GM23248 (cell line): ENCODE data around the gene AP3S2.

ENCODE experiments used
- EZH2 ChIP-seq: fragments of 200-600 bp; sonication (generic); IDR thresholded peaks from 2 replicates; pipeline ENCODE4 v1.6.1; 2018; ENCODE audit warnings: antibody characterized with exemption, mild to moderate bottlenecking; ENCODE audit not compliant: insufficient read depth, poor library complexity, severe bottlenecking
- EZH2phosphoT487 ChIP-seq: fragments of 200-600 bp; sonication (generic); IDR thresholded peaks from 2 replicates; pipeline ENCODE4 v1.6.1; 2018; ENCODE audit warnings: antibody characterized with exemption, moderate library complexity, mild to moderate bottlenecking, low read depth; ENCODE audit not compliant: insufficient read depth

DNA sequence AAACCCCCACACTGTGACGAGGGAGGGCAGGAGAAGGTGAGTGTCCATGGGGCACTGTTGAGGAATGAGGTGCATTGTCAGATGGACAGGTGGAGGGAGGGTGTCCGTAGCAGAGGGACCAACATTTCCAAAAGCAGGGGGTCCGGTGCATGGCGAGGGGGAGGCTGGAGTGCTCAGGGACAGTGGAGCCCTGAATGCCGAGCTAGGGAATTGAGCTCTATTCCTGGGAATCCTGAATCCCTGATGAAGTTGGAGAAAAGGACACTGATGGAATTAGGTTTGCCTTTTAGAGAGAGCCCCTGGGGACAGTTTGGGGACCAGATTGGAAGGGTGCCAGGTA lies 71.2 kb downstream of the AP3S2 start:
- TF ChIP-seq EZH2 (no peak), EZH2phosphoT487 (no peak)
